Mesendoderm (in vitro differentiated cells): ENCODE data around the gene POLR3GL.

Experiments
- DNase-seq: peaks from one replicate; pipeline ENCODE4 v3.0.0; 2013
- H2AK5ac ChIP-seq: 2 replicates; pipeline ENCODE4 v1.6.1; 2013; ENCODE audit warnings: low read length, inconsistent platforms
- H2BK120ac ChIP-seq: 2 replicates; pipeline ENCODE4 v1.6.1; 2013; ENCODE audit warnings: low read depth, mild to moderate bottlenecking, low read length, moderate library complexity, mixed read lengths
- H2BK15ac ChIP-seq: replicated peaks from 2 replicates; pipeline ENCODE4 v1.6.1; 2013; ENCODE audit warnings: low read depth, mild to moderate bottlenecking, moderate library complexity
- H2BK5ac ChIP-seq: 2 replicates; pipeline ENCODE4 v1.6.1; 2013; ENCODE audit warnings: low read length, inconsistent platforms
- H3K18ac ChIP-seq: 2 replicates; pipeline ENCODE4 v1.6.1; 2013; ENCODE audit warnings: mild to moderate bottlenecking, low read length, mixed read lengths
- H3K23ac ChIP-seq: one replicate; pipeline ENCODE4 v1.6.1; 2013; ENCODE audit warnings: low read length
- H3K27ac ChIP-seq: 2 replicates; pipeline ENCODE4 v1.5.1; 2013; ENCODE audit warnings: low read depth, mild to moderate bottlenecking, inconsistent platforms, low read length, moderate library complexity
- H3K27me3 ChIP-seq: 2 replicates; pipeline ENCODE4 v1.6.1; 2013; ENCODE audit warnings: low read length, control low read depth, mild to moderate bottlenecking, inconsistent platforms; ENCODE audit not compliant: insufficient read depth, poor library complexity
- H3K36me3 ChIP-seq: 2 replicates; pipeline ENCODE4 v1.6.1; 2013; ENCODE audit warnings: low read length, inconsistent platforms; ENCODE audit not compliant: control insufficient read depth, insufficient read depth
- H3K4ac ChIP-seq: one replicate; pipeline ENCODE4 v1.6.1; 2013; ENCODE audit warnings: low read depth, mild to moderate bottlenecking, low read length, moderate library complexity
- H3K4me1 ChIP-seq: 2 replicates; pipeline ENCODE4 v1.6.1; 2013; ENCODE audit warnings: low read depth, low read length, inconsistent platforms; ENCODE audit not compliant: control insufficient read depth
- H3K4me2 ChIP-seq: 2 replicates; pipeline ENCODE4 v1.6.1; 2013; ENCODE audit warnings: low read length
- H3K4me3 ChIP-seq: 2 replicates; pipeline ENCODE4 v1.5.1; 2013; ENCODE audit warnings: mild to moderate bottlenecking, low read length
- H3K56ac ChIP-seq: one replicate; pipeline ENCODE4 v1.6.1; 2013; ENCODE audit warnings: low read length
- H3K79me1 ChIP-seq: 2 replicates; pipeline ENCODE4 v1.6.1; 2013; ENCODE audit warnings: low read length, inconsistent platforms
- H3K79me2 ChIP-seq: 2 replicates; pipeline ENCODE4 v1.6.1; 2013; ENCODE audit warnings: mild to moderate bottlenecking, low read length; ENCODE audit not compliant: control insufficient read depth, insufficient read depth
- H3K9ac ChIP-seq: 2 replicates; pipeline ENCODE4 v1.6.1; 2013; ENCODE audit warnings: low read length, inconsistent platforms
- H4K5ac ChIP-seq: one replicate; pipeline ENCODE4 v1.6.1; 2013; ENCODE audit warnings: low read length
- H4K8ac ChIP-seq: one replicate; pipeline ENCODE4 v1.6.1; 2013; ENCODE audit warnings: low read depth, mild to moderate bottlenecking, control low read depth, low read length, moderate library complexity
- WGBS: extraction: QIAGEN DNeasy Blood & Tissue Kit; methylation state at CpG from one replicate; pipeline ENCODE4 v1.1.7; 2013; ENCODE audit warnings: low lambda C conversion rate, missing lambda C conversion rate; ENCODE audit not compliant: insufficient coverage; ENCODE audit errors: extremely low coverage; 5-methylcytosine and 5-hydroxymethylcytosine counted together

The POLR3GL gene

DNA sequence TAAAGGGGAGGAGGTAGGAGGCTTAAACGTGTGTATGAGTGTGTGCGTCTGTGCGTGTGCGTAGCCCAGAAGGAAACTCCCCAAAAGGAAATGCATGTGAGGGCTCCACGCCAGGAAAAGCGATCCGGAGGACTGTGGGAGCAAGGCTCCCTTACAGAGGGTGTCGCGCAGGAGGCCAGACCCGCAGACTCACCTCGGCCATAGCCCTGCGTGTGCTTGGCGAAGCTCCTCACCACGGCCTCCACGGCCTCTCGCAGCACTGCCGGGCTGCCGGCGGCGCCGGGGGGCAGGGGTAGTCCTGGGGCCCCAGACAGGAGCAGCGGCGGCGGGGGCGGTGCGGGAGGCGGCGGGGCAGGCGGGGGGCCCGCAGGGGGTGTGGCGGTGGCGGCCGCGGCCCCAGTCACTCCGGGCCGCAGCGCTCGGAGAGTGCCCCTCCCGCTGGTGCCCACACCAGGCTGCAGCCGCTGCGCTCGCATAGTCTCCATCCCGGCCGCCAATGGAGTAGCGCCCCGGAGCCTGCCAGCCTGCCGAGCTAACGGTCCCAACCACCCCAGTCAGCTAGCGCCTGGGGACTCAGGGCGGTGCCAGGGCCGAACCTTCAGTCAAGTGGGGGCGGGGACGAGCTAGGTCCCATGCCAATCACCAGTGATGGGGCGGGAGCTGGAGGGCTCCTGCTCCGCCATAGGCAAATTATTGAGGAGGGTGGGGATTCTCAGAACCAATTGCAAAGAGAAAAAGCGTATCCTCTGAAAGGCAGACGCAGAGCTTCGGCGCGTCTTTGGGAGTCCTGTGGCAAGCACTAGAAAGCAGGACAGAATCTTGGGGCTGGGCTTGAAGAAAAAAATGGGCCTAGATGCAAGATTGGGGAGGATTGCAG, 6.8 kb upstream of the POLR3GL start, which contains the start of gene LIX1L:
TSS of gene LIX1L (minus strand) at position 575 of the 877 bp plus-strand sequence. CDS start at position 485, 90 bp downstream.
- Histone ChIP-seq H3K27ac (no peak within 1 kb of the TSS), H3K4ac (no peak within 1 kb of the TSS), H2BK120ac (no peak within 1 kb of the TSS), H3K27me3 (peaks cover 3% of the 10 kb centered on the region), H4K8ac (no peak within 1 kb of the TSS), H3K4me2 (peak within 1 kb of the TSS; percentile 82), H2BK5ac (no peak within 1 kb of the TSS), H2BK15ac (no peak within 1 kb of the TSS), H3K4me3 (peak within 1 kb of the TSS; percentile 49), H2AK5ac (no peak within 1 kb of the TSS), H3K4me1 (peaks cover 13% of the 10 kb centered on the region), H3K9ac (peak within 1 kb of the TSS; percentile 88), H3K23ac (no peak within 1 kb of the TSS), H3K79me1 (peaks cover 1% of the 10 kb centered on the region), H3K18ac (peak within 1 kb of the TSS; percentile 33), H4K5ac (no peak within 1 kb of the TSS), H3K79me2 (no peaks in the 10 kb centered on the region), H3K36me3 (no peaks in the 10 kb centered on the region), H3K56ac (peak within 1 kb of the TSS; percentile 84)
- no CpG with 5 or more reads among the region's 60 CpGs for WGBS
- peak; percentile 99 for DNase-seq

DNA sequence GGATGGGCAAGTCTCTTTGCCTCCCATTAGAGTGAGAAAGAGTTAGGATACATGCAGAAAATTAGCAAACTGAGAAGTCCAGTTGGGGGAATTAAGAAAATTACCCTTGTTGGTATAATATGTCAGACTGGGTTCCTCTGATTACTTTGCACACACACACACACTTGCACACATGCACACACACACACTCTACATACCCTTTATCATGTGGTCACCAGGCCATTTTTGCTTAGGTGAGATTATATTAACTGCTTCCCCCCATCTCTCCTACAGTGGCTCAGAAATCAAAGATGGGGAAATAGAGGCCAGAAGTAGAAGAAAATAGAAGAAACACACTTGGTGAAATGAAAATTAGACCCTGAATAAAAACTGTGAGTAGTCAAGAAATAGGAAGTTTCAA, 5.8 kb upstream of the POLR3GL start:
- no peak overlapping the region for H3K4ac ChIP-seq
- H4K8ac ChIP-seq: no peak overlapping the region
- no peak overlapping the region for H3K56ac ChIP-seq
- peaks cover 1% of the 10 kb centered on the region for H3K79me1 ChIP-seq
- no peaks in the 10 kb centered on the region for H3K79me2 ChIP-seq
- no peaks in the 10 kb centered on the region for H3K36me3 ChIP-seq
- H3K4me1 ChIP-seq: peaks cover 20% of the 10 kb centered on the region
- peaks cover 9% of the 10 kb centered on the region for H3K27me3 ChIP-seq
- H3K4me3 ChIP-seq: no peak overlapping the region
- no peak overlapping the region for H2BK5ac ChIP-seq
- no peak overlapping the region for H3K9ac ChIP-seq
- H3K4me2 ChIP-seq: no peak overlapping the region
- no peak overlapping the region for H4K5ac ChIP-seq
- H3K27ac ChIP-seq: no peak overlapping the region
- H2BK15ac ChIP-seq: no peak overlapping the region
- H2AK5ac ChIP-seq: no peak overlapping the region
- DNase-seq: no peak
- H2BK120ac ChIP-seq: no peak overlapping the region
- H3K23ac ChIP-seq: no peak overlapping the region
- no peak overlapping the region for H3K18ac ChIP-seq

GRCh38 chr1:145959333-145959732, 5.2 kb upstream of the POLR3GL start:
- no peak for DNase-seq
- H3K27me3 ChIP-seq: peaks cover 9% of the 10 kb centered on the region
- H4K8ac ChIP-seq: no peak overlapping the region
- no peak overlapping the region for H2BK15ac ChIP-seq
- H3K56ac ChIP-seq: no peak overlapping the region
- H2AK5ac ChIP-seq: no peak overlapping the region
- H3K4me2 ChIP-seq: no peak overlapping the region
- H3K4me3 ChIP-seq: no peak overlapping the region
- no peaks in the 10 kb centered on the region for H3K79me2 ChIP-seq
- H3K23ac ChIP-seq: no peak overlapping the region
- H3K36me3 ChIP-seq: no peaks in the 10 kb centered on the region
- peaks cover 24% of the 10 kb centered on the region for H3K4me1 ChIP-seq
- H3K9ac ChIP-seq: no peak overlapping the region
- H3K18ac ChIP-seq: no peak overlapping the region
- H3K27ac ChIP-seq: no peak overlapping the region
- H2BK120ac ChIP-seq: no peak overlapping the region
- peaks cover 1% of the 10 kb centered on the region for H3K79me1 ChIP-seq
- no peak overlapping the region for H3K4ac ChIP-seq
- no peak overlapping the region for H4K5ac ChIP-seq
- no peak overlapping the region for H2BK5ac ChIP-seq

DNA sequence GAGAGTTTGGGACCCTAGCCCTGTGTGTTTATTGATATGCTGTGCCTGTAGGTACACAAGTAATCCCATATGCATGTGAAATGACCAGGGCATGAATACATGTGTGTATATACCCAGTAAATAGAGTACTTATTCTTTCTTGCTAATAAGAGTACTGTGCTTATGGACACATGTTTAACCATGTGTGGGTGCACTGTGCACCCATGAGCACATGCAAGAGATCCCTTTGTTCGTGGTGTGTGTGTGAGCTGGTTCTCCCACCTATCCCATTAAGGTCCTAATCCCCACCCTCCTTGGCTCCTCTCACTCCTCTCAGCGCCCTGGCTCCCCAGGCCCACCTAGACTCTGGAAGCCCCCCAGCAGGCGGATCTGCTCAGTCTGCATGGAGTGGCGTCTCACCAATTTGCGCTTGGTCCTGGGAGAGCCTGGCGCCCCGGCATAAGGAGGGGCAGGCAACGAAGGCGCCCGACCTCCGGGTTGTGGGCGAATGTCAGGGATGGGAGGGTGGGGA, 4.5 kb upstream of the POLR3GL start:
- Histone ChIP-seq H3K36me3 (no peaks in the 10 kb centered on the region), H4K8ac (no peak overlapping the region), H3K18ac (peak overlapping the region; percentile 26), H3K27ac (no peak overlapping the region), H3K4me3 (peak overlapping the region; percentile 13), H2BK5ac (no peak overlapping the region), H3K79me1 (no peaks in the 10 kb centered on the region), H3K4me1 (peaks cover 24% of the 10 kb centered on the region), H2AK5ac (no peak overlapping the region), H3K4ac (no peak overlapping the region), H3K9ac (peak overlapping the region; percentile 83), H3K23ac (no peak overlapping the region), H3K79me2 (no peaks in the 10 kb centered on the region), H3K4me2 (peak overlapping the region; percentile 94), H2BK120ac (no peak overlapping the region), H3K56ac (peak overlapping the region; percentile 93), H2BK15ac (no peak overlapping the region), H4K5ac (no peak overlapping the region), H3K27me3 (peaks cover 8% of the 10 kb centered on the region)
- no peak for DNase-seq
- no CpG with 5 or more reads among the region's 12 CpGs for WGBS

- Histone ChIP-seq H3K18ac (peak overlapping the region; percentile 51), H4K8ac (no peak overlapping the region), H3K4ac (peak overlapping the region; percentile 57), H2BK5ac (peak overlapping the region; percentile 65), H3K23ac (no peak overlapping the region), H3K27me3 (peaks cover 8% of the 10 kb centered on the region), H2BK120ac (no peak overlapping the region), H3K9ac (peak overlapping the region; percentile 83), H2BK15ac (no peak overlapping the region), H4K5ac (no peak overlapping the region), H3K4me2 (peak overlapping the region; percentile 94), H3K4me1 (peaks cover 20% of the 10 kb centered on the region), H3K56ac (peak overlapping the region; percentile 93), H3K79me2 (no peaks in the 10 kb centered on the region), H3K27ac (no peak overlapping the region), H3K4me3 (peak overlapping the region; percentile 64), H3K79me1 (no peaks in the 10 kb centered on the region), H3K36me3 (no peaks in the 10 kb centered on the region), H2AK5ac (no peak overlapping the region)
- peak; percentile 91 for DNase-seq
- WGBS: no CpG with 5 or more reads among the region's 44 CpGs
These were observed 3.9 kb upstream of the POLR3GL start for GRCh38 chr1:145960468-145961108.
